Right lobe of liver (tissue), 6 donors: ENCODE results near the gene CLDN3. TPM values are rescaled to one million over a fixed set of nuclear protein-coding genes. Genes with fewer than 3 reads are reported as not detected.

ENCODE experiments used
- ATAC-seq, 4 donors: fragments of 200-7000 bp; cut with Tn5 transposase; one replicate each; pipeline ENCODE4 v1.9.1; 2020; ENCODE audit warnings: mild to moderate bottlenecking in 4 of 4, moderate library complexity in 4 of 4
- DNase-seq, 3 donors: peaks; one replicate each; pipeline ENCODE4 v3.0.0-alpha.2; 2020
- H3K27ac ChIP-seq, 3 donors: fragments of 200-600 bp; one replicate each; pipeline ENCODE4 v1.8.0; 2022
- H3K27me3 ChIP-seq, 2 donors: fragments of 200-600 bp; one replicate each; pipeline ENCODE4 v1.8.0; 2022
- H3K36me3 ChIP-seq, 4 donors: fragments of 200-600 bp; sonication (generic) in 1 of 4; one replicate each; pipeline versions ENCODE4 v1.5.1 to v1.8.0; 2017 to 2022; ENCODE audit warnings: control low read depth in 1 of 4
- H3K4me1 ChIP-seq, 4 donors: fragments of 200-600 bp; sonication (generic) in 1 of 4; one replicate each; pipeline versions ENCODE4 v1.5.1 to v1.8.0; 2017 to 2022; ENCODE audit warnings: control low read depth in 1 of 4
- H3K4me3 ChIP-seq, 3 donors: fragments of 200-600 bp; one replicate each; pipeline ENCODE4 v1.8.0; 2022
- H3K9me3 ChIP-seq, 4 donors: fragments of 200-600 bp; sonication (generic) in 1 of 4; one replicate each; pipeline versions ENCODE4 v1.5.1 to v1.8.0; 2017 to 2022; ENCODE audit warnings: control low read depth in 1 of 4
- POLR2A ChIP-seq: fragments of 450-650 bp; IDR thresholded peaks from one replicate; pipeline ENCODE4 v1.6.1; 2017; ENCODE audit warnings: antibody characterized with exemption, mild to moderate bottlenecking
- WGBS: methylation state at CpG from one replicate; pipeline ENCODE4 v1.1.6; 2018; ENCODE audit warnings: low coverage, low lambda C conversion rate; ENCODE audit not compliant: insufficient coverage; ENCODE audit errors: missing lambda C conversion rate; 5-methylcytosine and 5-hydroxymethylcytosine counted together
- intact Hi-C, 2 donors: fragments of 100-400 bp; cut with DNase I; formaldehyde crosslinking; loops; one replicate each; pipeline versions ENCODE4 v1.11.2 to v1.14.1; 2022
- total RNA-seq, 6 experiments: library from RNA; depleted of rRNA in 2 of 6; stranded (reverse); fragments of >200 nt in 2 of 6; fragmentation: NEBNext Ultra II Directional in 3 of 6; extraction: Animal tissue kit (Norgen Biotek cat#: 25700) in 3 of 6; gene quantifications; one replicate each; pipeline versions ENCODE4 v1.1.0 to v1.2.4, GENCODE V29; 2016 to 2023
- TF ChIP-seq, protein P1 (sequence below), 4 donors: fragments of 200-600 bp in 3 of 4; fragments of 450-650 bp in 1 of 4; IDR thresholded peaks; one replicate each; pipeline versions ENCODE4 v1.5.1 to v1.8.0; 2016 to 2022; ENCODE audit warnings: antibody characterized with exemption in 4 of 4, mild to moderate bottlenecking in 2 of 4
- donor health status: DM: no; HTN: yes; CAD: no.
- donor health status: DM: no; HTN: no; CAD: no.
- donor health status: DM: no; HTN: no; CAD: no.
- donor health status: DM: no; HTN: yes; CAD: no.
- donor health status: DM: no; HTN: yes; CAD: no.

The CLDN3 gene
- total RNA-seq, 6 experiments from 2014 or later, result 16.1 to 37.3 (median 19.9) TPM

DNA sequence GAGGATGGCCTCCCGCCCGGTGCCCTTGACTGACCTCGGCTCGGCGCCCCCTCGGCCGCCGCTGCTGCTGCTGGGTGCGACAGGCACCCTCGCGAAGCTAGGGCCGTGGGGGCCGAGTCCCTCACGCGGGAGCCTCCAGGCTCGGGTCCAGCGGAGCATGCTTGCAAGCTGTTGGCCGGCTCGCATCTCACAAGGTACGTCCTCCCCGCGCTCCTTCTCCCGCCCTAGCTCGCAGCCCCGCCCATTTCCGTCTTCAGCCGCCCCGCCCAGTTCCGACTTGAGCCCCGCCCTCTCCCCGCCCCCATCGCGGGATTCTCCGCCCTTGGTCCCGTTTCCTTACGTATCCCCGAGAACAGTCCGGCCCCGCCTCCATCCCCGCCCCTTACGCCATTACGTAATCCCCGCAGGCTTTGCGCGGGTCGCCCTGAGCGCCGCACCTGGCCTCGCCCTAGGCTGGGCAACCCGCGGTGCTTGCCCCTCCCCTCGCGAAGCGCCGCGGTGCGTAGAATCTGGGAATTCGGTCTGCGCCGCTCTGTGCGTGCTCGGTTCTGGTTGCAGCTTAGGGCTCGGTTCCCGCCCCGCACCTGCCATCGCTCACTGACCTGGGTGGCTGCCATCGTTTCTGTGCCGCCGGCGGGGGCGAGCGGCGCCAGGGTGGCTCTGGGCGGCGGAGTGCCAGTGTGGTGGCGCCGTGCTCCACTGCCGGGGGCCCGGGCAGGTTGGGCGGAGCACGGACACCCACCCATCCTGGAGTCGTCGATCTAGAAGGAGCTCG is 31.3 kb downstream of the CLDN3 start, which contains the start of gene ABHD11:
Gene ABHD11, minus strand, starts transcription at position 191 of the 775 bp plus-strand sequence. Its CDS starts 32 bp downstream, at position 159.
- 0% methylated on average over 2 of the region's 84 CpGs for WGBS
- DNase-seq (peak; percentile 99 to 100 (median 100)), ATAC-seq (peak; percentile 80 to 89 (median 84))
- Histone ChIP-seq H3K4me3 (peak within 1 kb of the TSS; percentile 84 to 93 (median 91)), H3K4me1 (peaks cover 0 to 8% (median 1%) of the 10 kb centered on the region in 4 donors), H3K27me3 (no peaks in the 10 kb centered on the region), H3K36me3 (no peaks in the 10 kb centered on the region), H3K27ac (peak within 1 kb of the TSS; percentile 94 to 100 (median 96)), H3K9me3 (no peaks in the 10 kb centered on the region)
- intact Hi-C loops, result loop anchor here in 1 of 2 donors (10.0 kb wide), 1 partner anchor 116 kb away; no protein-coding TSS in a partner anchor
- TF ChIP-seq, protein P1, sequence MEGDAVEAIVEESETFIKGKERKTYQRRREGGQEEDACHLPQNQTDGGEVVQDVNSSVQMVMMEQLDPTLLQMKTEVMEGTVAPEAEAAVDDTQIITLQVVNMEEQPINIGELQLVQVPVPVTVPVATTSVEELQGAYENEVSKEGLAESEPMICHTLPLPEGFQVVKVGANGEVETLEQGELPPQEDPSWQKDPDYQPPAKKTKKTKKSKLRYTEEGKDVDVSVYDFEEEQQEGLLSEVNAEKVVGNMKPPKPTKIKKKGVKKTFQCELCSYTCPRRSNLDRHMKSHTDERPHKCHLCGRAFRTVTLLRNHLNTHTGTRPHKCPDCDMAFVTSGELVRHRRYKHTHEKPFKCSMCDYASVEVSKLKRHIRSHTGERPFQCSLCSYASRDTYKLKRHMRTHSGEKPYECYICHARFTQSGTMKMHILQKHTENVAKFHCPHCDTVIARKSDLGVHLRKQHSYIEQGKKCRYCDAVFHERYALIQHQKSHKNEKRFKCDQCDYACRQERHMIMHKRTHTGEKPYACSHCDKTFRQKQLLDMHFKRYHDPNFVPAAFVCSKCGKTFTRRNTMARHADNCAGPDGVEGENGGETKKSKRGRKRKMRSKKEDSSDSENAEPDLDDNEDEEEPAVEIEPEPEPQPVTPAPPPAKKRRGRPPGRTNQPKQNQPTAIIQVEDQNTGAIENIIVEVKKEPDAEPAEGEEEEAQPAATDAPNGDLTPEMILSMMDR (IDR thresholded peaks at IDR 0.05), result no peak
- TF ChIP-seq POLR2A, result peak; percentile 88

DNA sequence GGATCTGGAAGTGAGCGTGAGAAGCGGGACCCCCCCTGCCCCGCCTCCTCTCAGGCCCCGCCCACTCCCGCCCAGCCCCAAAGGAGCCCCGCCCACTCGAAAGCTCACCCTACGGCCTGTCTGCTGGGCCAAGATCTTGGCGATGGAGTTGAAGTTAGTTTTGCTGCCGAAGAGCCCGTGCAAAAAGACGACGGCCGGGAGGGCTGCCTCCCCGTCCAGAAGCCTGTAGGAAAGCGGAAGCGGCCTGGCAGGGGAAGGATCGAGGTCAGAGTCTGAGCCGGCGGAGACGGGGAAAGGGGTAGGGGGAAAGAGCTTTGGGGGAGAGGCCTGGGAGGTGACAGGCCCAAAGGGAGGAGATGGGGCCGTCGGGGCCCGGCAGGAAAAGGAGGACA is 31.9 kb downstream of the CLDN3 start:
- Histone ChIP-seq H3K27me3 (no peaks in the 10 kb centered on the region), H3K27ac (peak overlapping the region; percentile 63 to 72 (median 64)), H3K9me3 (no peaks in the 10 kb centered on the region), H3K4me3 (peak overlapping the region; percentile 84 to 93 (median 91)), H3K36me3 (no peaks in the 10 kb centered on the region), H3K4me1 (peaks cover 0 to 8% (median 1%) of the 10 kb centered on the region in 4 donors)
- DNase-seq, result peak in 2 of 3 donors; percentile 67 to 68
- intact Hi-C loops, result loop anchor here in 1 of 2 donors (10.0 kb wide), 1 partner anchor 117 kb away; no protein-coding TSS in a partner anchor
- no peak for TF ChIP-seq POLR2A
- TF ChIP-seq, protein P1 (IDR thresholded peaks at IDR 0.05), result no peak
- under 1% methylated on average over 16 of the region's 24 CpGs for WGBS
- peak; percentile 8 to 29 (median 16) for ATAC-seq

DNA sequence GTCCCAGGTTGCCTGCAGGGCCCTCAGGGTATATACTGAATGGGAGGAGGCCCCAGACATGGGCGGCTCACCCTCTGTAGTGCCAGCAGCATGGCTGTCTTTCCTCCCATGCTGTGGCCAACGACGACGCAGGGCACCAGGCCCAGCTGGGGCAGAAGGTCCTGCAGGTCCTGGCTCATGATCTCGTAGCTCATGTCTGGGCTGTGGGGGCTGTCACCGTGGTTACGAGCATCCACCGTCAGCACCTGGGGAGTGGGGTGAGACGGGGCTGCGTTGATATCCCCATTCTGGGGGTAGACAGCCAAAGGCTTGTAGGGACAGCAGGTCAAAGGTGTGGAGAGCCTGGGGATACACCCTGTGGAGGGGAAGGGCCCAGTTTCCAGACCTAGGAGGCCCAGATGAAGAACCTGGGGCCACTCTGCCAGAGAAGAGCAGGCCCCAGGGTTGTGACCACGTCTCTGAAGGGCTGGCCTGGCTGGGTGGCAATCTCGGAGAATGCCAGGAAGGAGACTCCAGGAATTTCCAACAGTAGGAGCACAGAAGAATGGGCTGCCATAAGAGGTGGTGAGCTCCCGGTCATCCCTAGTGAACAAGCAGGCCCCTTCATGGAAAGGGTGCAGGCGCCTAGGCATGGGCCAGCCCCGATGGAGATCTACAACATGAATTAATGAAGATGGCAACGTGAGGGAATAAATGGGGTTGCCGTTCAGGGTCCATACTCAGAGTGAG is 32.4 kb downstream of the CLDN3 start:
- H3K9me3 ChIP-seq, result no peaks in the 10 kb centered on the region
- no peaks in the 10 kb centered on the region for H3K27me3 ChIP-seq
- peak overlapping the region; percentile 84 to 93 (median 91) for H3K4me3 ChIP-seq
- no peak for TF ChIP-seq POLR2A
- TF ChIP-seq, protein P1 (IDR thresholded peaks at IDR 0.05), result no peak
- H3K27ac ChIP-seq, result no peak overlapping the region
- no peak for DNase-seq
- WGBS, result 64% methylated on average over 4 of the region's 17 CpGs
- ATAC-seq, result no peak
- no peaks in the 10 kb centered on the region for H3K36me3 ChIP-seq
- intact Hi-C loops, result loop anchor here in 1 of 2 donors (10.0 kb wide), 1 partner anchor 117 kb away; no protein-coding TSS in a partner anchor
- H3K4me1 ChIP-seq, result peaks cover 0 to 8% (median 1%) of the 10 kb centered on the region in 4 donors

DNA sequence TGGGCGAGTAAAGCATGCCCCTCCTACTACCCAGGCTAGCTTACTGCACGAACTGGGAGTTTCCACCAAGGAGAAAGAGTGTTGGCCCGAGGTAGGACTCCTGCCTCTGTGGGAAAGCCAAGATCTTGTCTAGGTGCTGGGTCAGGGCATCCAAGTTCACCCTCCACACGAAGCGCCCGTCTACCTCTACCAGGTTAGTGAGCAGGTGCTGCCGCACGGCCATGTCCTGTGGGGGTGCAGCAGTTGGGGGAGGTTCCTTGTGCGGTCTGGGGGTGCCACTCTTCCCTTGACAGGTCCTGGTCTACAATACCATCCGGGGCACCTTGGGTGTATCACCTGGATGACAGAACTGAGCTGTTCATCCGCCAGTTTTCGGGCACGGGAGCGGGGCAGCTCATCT is 33.2 kb downstream of the CLDN3 start:
- Histone ChIP-seq H3K9me3 (no peaks in the 10 kb centered on the region), H3K4me3 (no peak overlapping the region), H3K36me3 (no peaks in the 10 kb centered on the region), H3K27ac (no peak overlapping the region), H3K4me1 (peaks cover 0 to 3% (median 1%) of the 10 kb centered on the region in 4 donors), H3K27me3 (no peaks in the 10 kb centered on the region)
- DNase-seq, result no peak
- intact Hi-C loops, result loop anchor here in 1 of 2 donors (10.0 kb wide), 1 partner anchor 118 kb away; no protein-coding TSS in a partner anchor
- ATAC-seq, result no peak
- 100% methylated on average over 4 of the region's 14 CpGs for WGBS
- TF ChIP-seq, protein P1 (IDR thresholded peaks at IDR 0.05), result no peak
- TF ChIP-seq POLR2A, result no peak
